T-helper 2 cell (primary cell): ENCODE measurements around the gene PRG2.
"Not testable (repeated sequence)": the region's sequence is repeated elsewhere in the genome, so short reads cannot be mapped to it uniquely, and the experiment has no call there.

Experiments
- DNase-seq, 5 experiments: peaks; one replicate each; pipeline versions ENCODE4 v3.0.0 to v3.0.0-alpha.2; 2012 to 2022

PRG2 gene

GRCh38 chr11:57344826-57345225 lies 45.6 kb downstream of the PRG2 start:
- no peak for DNase-seq

GRCh38 chr11:57343825-57344224 lies 46.6 kb downstream of the PRG2 start:
- no peak for DNase-seq

GRCh38 chr11:57342702-57343101 lies 47.7 kb downstream of the PRG2 start:
- DNase-seq, result no peak

- no peak for DNase-seq
Measured at GRCh38 chr11:57341250-57341808, 49.1 kb downstream of the PRG2 start.

GRCh38 chr11:57340039-57340615 lies 50.3 kb downstream of the PRG2 start:
- DNase-seq, result no peak

GRCh38 chr11:57339328-57339727 lies 51.1 kb downstream of the PRG2 start:
- DNase-seq, result no peak

GRCh38 chr11:57338142-57338541 lies 52.3 kb downstream of the PRG2 start, which contains the start of gene P2RX3:
TSS of gene P2RX3 (plus strand) at chr11:57338352. CDS start at chr11:57338551, 199 bp downstream.
- no peak for DNase-seq

GRCh38 chr11:57336856-57337255 lies 53.6 kb downstream of the PRG2 start:
- DNase-seq, result not testable (repeated sequence)
